NCI-H82 treated with DMSO at 0.1 percent for 48 hours (cell line): ENCODE measurements around the gene SLC36A1.

Experiments
- DNase-seq: peaks from one replicate; lab custom pipeline; 2025; ENCODE audit not compliant: unreplicated experiment; lab: John Stamatoyannopoulos, UW

Gene SLC36A1

GRCh38 chr5:151447174-151448037 is at the start of gene SLC36A1:
Gene SLC36A1, plus strand, starts transcription at chr5:151447603. Its CDS starts 11,190 bp downstream, at chr5:151458793.
- peak; percentile 79 for DNase-seq

GRCh38 chr5:151405334-151406160 is 41.9 kb upstream of the SLC36A1 start:
- no peak for DNase-seq

GRCh38 chr5:151406322-151406947 is 41.0 kb upstream of the SLC36A1 start:
- DNase-seq: peak; percentile 1

GRCh38 chr5:151408591-151409230 is 38.7 kb upstream of the SLC36A1 start:
- DNase-seq: no peak

GRCh38 chr5:151413800-151414199 is 33.6 kb upstream of the SLC36A1 start:
- DNase-seq: no peak

- no peak for DNase-seq
Measured at GRCh38 chr5:151414536-151414935, 32.9 kb upstream of the SLC36A1 start.

GRCh38 chr5:151417712-151418111 is 29.7 kb upstream of the SLC36A1 start:
- DNase-seq: no peak

GRCh38 chr5:151420127-151420526 is 27.3 kb upstream of the SLC36A1 start:
- DNase-seq: no peak

- no peak for DNase-seq
Measured at GRCh38 chr5:151424892-151425523, 22.4 kb upstream of the SLC36A1 start.

- peak; percentile 7 for DNase-seq
Measured at GRCh38 chr5:151426347-151426746, 21.1 kb upstream of the SLC36A1 start.

GRCh38 chr5:151427258-151427657 is 20.1 kb upstream of the SLC36A1 start:
- DNase-seq: no peak

GRCh38 chr5:151430731-151431130 is 16.7 kb upstream of the SLC36A1 start:
- no peak for DNase-seq

GRCh38 chr5:151431666-151432065 is 15.7 kb upstream of the SLC36A1 start:
- DNase-seq: no peak

GRCh38 chr5:151432210-151432609 is 15.2 kb upstream of the SLC36A1 start:
- DNase-seq: peak; percentile 79

GRCh38 chr5:151434570-151435237 is 12.7 kb upstream of the SLC36A1 start:
- DNase-seq: no peak

GRCh38 chr5:151448038-151448985 is 909 bp downstream of the SLC36A1 start:
- no peak for DNase-seq

GRCh38 chr5:151449297-151449696 is 1.9 kb downstream of the SLC36A1 start:
- no peak for DNase-seq

GRCh38 chr5:151449839-151450238 is 2.4 kb downstream of the SLC36A1 start:
- no peak for DNase-seq

GRCh38 chr5:151450605-151451004 is 3.2 kb downstream of the SLC36A1 start:
- no peak for DNase-seq
